ENCODE results near the gene LRP1-AS. TPM values are rescaled to one million over a fixed set of nuclear protein-coding genes. Genes with fewer than 3 reads are reported as not detected.
A peak's percentile ranks its signal among the peaks of the same experiment; 100 is the strongest.

LRP1-AS gene
- total RNA-seq, 1 donor from 2014 or later, result not detected

DNA sequence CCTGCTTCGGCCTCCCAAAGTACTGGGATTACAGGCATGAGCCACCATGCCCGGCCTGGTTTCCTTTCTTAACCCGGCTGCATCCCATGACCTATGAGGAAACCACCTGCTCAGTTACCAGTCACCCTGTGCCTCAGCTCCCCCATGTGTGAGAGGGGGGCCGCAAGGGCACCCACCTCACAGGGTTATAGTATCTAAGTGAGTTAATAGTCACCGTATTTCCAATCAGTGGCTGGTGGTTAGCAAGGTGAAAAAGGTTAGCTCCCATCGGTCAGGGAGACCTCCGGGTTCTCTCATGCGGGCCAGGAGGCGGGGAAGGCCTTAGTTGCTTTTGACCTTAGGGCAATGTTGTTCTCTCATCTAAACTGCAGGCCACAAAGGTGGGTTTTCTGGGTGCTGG, 12.5 kb downstream of the LRP1-AS start:
- H3K4me1 ChIP-seq, result peaks cover 100% of the 10 kb centered on the region
- no peaks in the 10 kb centered on the region for H3K27me3 ChIP-seq (ENCODE audit: low read depth)
- peaks cover 8% of the 10 kb centered on the region for H3K36me3 ChIP-seq
- peak overlapping the region; percentile 99 for H3K27ac ChIP-seq (replicated peaks)
- no peak for DNase-seq
- TF ChIP-seq, protein P1, sequence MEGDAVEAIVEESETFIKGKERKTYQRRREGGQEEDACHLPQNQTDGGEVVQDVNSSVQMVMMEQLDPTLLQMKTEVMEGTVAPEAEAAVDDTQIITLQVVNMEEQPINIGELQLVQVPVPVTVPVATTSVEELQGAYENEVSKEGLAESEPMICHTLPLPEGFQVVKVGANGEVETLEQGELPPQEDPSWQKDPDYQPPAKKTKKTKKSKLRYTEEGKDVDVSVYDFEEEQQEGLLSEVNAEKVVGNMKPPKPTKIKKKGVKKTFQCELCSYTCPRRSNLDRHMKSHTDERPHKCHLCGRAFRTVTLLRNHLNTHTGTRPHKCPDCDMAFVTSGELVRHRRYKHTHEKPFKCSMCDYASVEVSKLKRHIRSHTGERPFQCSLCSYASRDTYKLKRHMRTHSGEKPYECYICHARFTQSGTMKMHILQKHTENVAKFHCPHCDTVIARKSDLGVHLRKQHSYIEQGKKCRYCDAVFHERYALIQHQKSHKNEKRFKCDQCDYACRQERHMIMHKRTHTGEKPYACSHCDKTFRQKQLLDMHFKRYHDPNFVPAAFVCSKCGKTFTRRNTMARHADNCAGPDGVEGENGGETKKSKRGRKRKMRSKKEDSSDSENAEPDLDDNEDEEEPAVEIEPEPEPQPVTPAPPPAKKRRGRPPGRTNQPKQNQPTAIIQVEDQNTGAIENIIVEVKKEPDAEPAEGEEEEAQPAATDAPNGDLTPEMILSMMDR (IDR thresholded peaks at IDR 0.05; ENCODE audit: borderline replicate concordance), result no peak
- intact Hi-C loops (cut with micrococcal nuclease), result no loop called here
- H3K4me3 ChIP-seq, result peak overlapping the region; percentile 91
- H3K9me3 ChIP-seq (replicated peaks), result no peaks in the 10 kb centered on the region

DNA sequence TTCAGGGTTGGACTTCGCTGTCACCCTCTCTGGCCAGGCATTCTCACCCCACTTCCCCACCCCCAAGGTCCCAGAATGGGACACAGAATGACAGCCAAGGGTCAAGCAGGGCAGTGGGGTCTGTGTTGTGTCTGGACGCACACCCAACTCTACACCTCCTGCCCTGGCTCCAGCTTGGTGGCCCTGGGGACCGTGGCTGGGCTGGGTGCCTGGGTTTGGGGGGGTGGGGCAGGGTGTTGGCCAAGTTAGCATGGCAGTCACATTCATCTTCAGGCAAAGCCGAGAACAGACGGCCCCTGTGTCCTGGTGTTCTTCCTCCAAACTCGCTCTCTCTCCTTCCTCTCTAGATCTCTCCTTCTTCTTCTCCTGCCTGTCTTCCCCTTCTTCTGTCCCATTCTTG, 13.5 kb downstream of the LRP1-AS start:
- TF ChIP-seq, protein P1 (IDR thresholded peaks at IDR 0.05; ENCODE audit: borderline replicate concordance), result no peak
- Histone ChIP-seq H3K27me3 (ENCODE audit: low read depth) (no peaks in the 10 kb centered on the region), H3K36me3 (no peaks in the 10 kb centered on the region), H3K4me1 (peaks cover 100% of the 10 kb centered on the region), H3K27ac (replicated peaks) (peak overlapping the region; percentile 99), H3K9me3 (replicated peaks) (no peaks in the 10 kb centered on the region), H3K4me3 (peak overlapping the region; percentile 91)
- intact Hi-C loops (cut with micrococcal nuclease), result no loop called here
- DNase-seq, result peak; percentile 78

DNA sequence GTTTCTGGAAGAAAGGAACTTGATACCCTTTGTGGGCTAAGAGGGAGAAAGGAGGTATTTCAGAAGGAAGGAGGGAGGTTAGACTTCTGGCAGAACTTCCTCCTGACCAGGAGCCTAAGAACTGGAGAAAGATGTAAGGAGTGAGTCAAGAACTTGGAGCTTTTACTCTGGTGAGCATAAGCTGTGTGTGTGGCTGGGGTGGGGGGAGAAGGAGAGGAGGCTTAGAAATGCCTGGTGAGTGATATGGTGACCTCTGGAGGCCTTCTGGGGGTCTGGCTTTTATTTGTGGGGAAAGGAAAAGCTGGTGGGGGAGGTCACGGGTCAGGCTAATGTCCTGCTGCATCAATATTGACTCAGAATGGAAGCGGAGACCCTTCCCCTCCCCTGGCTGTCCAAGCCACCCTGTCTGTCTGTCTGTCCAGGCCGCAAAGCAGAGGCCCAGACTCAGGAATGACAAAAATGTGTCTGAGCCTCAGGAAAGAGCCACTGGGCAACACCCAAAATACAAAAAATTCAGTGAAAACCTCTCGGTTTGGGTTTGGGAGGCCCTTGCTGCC, 14.3 kb downstream of the LRP1-AS start:
- intact Hi-C loops (cut with micrococcal nuclease), result no loop called here
- H3K36me3 ChIP-seq, result no peaks in the 10 kb centered on the region
- TF ChIP-seq, protein P1 (IDR thresholded peaks at IDR 0.05; ENCODE audit: borderline replicate concordance), result no peak
- H3K4me3 ChIP-seq, result peak overlapping the region; percentile 91
- no peaks in the 10 kb centered on the region for H3K9me3 ChIP-seq (replicated peaks)
- H3K4me1 ChIP-seq, result peaks cover 97% of the 10 kb centered on the region
- peak overlapping the region; percentile 99 for H3K27ac ChIP-seq (replicated peaks)
- no peak for DNase-seq
- no peaks in the 10 kb centered on the region for H3K27me3 ChIP-seq (ENCODE audit: low read depth)

DNA sequence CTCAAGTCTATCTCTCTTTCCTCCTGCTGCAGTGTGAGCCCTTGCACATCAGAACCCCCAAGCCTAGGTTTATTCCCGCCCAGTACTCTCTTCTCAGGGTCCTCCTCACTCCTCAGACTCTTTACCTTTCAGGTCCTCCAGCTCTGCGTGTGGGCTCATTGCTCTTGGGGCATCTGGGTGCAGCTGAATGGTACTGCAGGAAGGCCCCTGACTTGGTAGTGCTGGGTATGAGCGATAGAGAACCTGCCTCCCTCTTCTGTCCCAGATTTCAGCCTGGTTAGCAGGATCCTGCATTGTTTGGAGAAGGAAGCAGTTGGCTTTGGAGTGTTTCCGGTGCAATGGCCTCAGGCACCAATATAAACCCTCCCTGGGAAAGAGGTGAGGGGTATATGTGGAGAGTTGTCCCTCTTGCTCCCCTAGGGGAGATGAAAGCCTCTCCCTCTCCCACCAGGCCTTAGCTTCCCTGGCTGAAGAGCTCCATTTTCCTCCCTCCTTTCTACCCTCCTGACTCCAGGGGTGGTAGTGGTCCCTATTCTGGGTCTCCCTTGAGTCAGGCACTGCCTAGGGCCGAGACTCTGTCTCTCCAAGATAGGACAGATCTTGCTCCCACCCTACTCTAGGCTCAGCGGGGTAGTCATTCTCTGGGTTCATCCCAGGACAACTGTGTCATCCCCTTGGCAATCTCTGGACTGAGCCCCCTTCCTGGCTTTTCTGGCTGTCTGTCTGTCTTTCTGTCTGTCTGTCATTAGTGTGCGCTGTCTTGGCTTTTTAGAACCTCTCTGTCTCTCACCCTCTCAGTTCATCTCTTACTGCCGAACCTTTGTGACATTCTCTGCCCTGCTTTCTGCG, 15.3 kb downstream of the LRP1-AS start:
- intact Hi-C loops (cut with micrococcal nuclease), result no loop called here
- no peaks in the 10 kb centered on the region for H3K36me3 ChIP-seq
- H3K27ac ChIP-seq (replicated peaks), result peak overlapping the region; percentile 99
- H3K9me3 ChIP-seq (replicated peaks), result no peaks in the 10 kb centered on the region
- peak overlapping the region; percentile 91 for H3K4me3 ChIP-seq
- H3K27me3 ChIP-seq (ENCODE audit: low read depth), result no peaks in the 10 kb centered on the region
- H3K4me1 ChIP-seq, result peaks cover 90% of the 10 kb centered on the region
- no peak for DNase-seq
- TF ChIP-seq, protein P1 (IDR thresholded peaks at IDR 0.05; ENCODE audit: borderline replicate concordance), result no peak

DNA sequence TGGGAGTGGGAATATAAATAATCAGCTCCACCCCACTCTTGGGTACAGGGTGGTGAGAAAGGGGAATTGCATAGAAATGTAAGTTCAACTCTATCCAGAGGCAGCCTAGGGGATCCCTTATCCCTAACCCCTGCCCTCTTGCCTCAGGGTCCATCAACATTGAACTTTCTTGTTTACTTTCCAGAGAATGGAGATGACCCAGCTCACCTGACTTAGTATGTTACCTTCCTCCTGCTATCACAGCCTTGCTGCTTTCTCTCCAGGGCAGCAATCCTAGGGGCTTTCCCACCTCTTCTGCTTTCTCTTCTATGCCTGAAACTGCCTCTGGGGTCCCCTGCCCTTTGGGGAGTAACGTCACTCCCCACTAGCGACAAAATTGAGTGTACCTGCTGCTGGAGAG, 16.5 kb downstream of the LRP1-AS start:
- TF ChIP-seq, protein P1 (IDR thresholded peaks at IDR 0.05; ENCODE audit: borderline replicate concordance), result no peak
- Histone ChIP-seq H3K9me3 (replicated peaks) (no peaks in the 10 kb centered on the region), H3K27me3 (ENCODE audit: low read depth) (no peaks in the 10 kb centered on the region), H3K4me1 (peaks cover 86% of the 10 kb centered on the region), H3K36me3 (no peaks in the 10 kb centered on the region), H3K4me3 (peak overlapping the region; percentile 91), H3K27ac (replicated peaks) (peak overlapping the region; percentile 99)
- DNase-seq, result no peak
- intact Hi-C loops (cut with micrococcal nuclease), result no loop called here
